ENCODE results near the gene PRDM12.
A peak's percentile ranks its signal among the peaks of the same experiment; 100 is the strongest.

The PRDM12 gene

GRCh38 chr9:130711469-130711868 is 47.1 kb downstream of the PRDM12 start:
- no peak overlapping the region for H3K27ac Mint-ChIP-seq

GRCh38 chr9:130712564-130713285 is 48.3 kb downstream of the PRDM12 start:
- H3K4me3 Mint-ChIP-seq, result peak overlapping the region; percentile 93

More at GRCh38 chr9:130711469-130711868, 47.1 kb downstream of the PRDM12 start:
- H3K4me1 Mint-ChIP-seq (ENCODE audit: low read depth), result peaks cover 32% of the 10 kb centered on the region
- peak overlapping the region; percentile 20 for H3K4me3 Mint-ChIP-seq
- H3K9me3 Mint-ChIP-seq (ENCODE audit: low read depth), result no peaks in the 10 kb centered on the region
- H3K27me3 Mint-ChIP-seq, result no peaks in the 10 kb centered on the region
- no peaks in the 10 kb centered on the region for H3K36me3 Mint-ChIP-seq

GRCh38 chr9:130713286-130713960 is 49.0 kb downstream of the PRDM12 start:
- no peaks in the 10 kb centered on the region for H3K36me3 Mint-ChIP-seq
- peaks cover 34% of the 10 kb centered on the region for H3K4me1 Mint-ChIP-seq (ENCODE audit: low read depth)
- H3K27me3 Mint-ChIP-seq, result no peaks in the 10 kb centered on the region
- H3K4me3 Mint-ChIP-seq, result peak overlapping the region; percentile 93
- peak overlapping the region; percentile 89 for H3K27ac Mint-ChIP-seq
- H3K9me3 Mint-ChIP-seq (ENCODE audit: low read depth), result no peaks in the 10 kb centered on the region

More at GRCh38 chr9:130712564-130713285, 48.3 kb downstream of the PRDM12 start:
- Mint-ChIP-seq H3K27ac (peak overlapping the region; percentile 90), H3K4me1 (ENCODE audit: low read depth) (peaks cover 33% of the 10 kb centered on the region), H3K36me3 (no peaks in the 10 kb centered on the region), H3K9me3 (ENCODE audit: low read depth) (no peaks in the 10 kb centered on the region), H3K27me3 (no peaks in the 10 kb centered on the region)

GRCh38 chr9:130714586-130715110 is 50.3 kb downstream of the PRDM12 start:
- H3K36me3 Mint-ChIP-seq, result no peaks in the 10 kb centered on the region
- H3K4me1 Mint-ChIP-seq (ENCODE audit: low read depth), result peaks cover 40% of the 10 kb centered on the region
- H3K27ac Mint-ChIP-seq, result no peak overlapping the region
- H3K4me3 Mint-ChIP-seq, result peak overlapping the region; percentile 93
- H3K27me3 Mint-ChIP-seq, result no peaks in the 10 kb centered on the region
- H3K9me3 Mint-ChIP-seq (ENCODE audit: low read depth), result no peaks in the 10 kb centered on the region

GRCh38 chr9:130715270-130715669 is 50.9 kb downstream of the PRDM12 start:
- no peaks in the 10 kb centered on the region for H3K9me3 Mint-ChIP-seq (ENCODE audit: low read depth)
- no peaks in the 10 kb centered on the region for H3K27me3 Mint-ChIP-seq
- peaks cover 40% of the 10 kb centered on the region for H3K4me1 Mint-ChIP-seq (ENCODE audit: low read depth)
- H3K36me3 Mint-ChIP-seq, result no peaks in the 10 kb centered on the region
- peak overlapping the region; percentile 93 for H3K4me3 Mint-ChIP-seq
- no peak overlapping the region for H3K27ac Mint-ChIP-seq

- no peak overlapping the region for H3K4me3 Mint-ChIP-seq
- no peak overlapping the region for H3K27ac Mint-ChIP-seq
- peaks cover 42% of the 10 kb centered on the region for H3K4me1 Mint-ChIP-seq (ENCODE audit: low read depth)
- H3K27me3 Mint-ChIP-seq, result no peaks in the 10 kb centered on the region
- no peaks in the 10 kb centered on the region for H3K36me3 Mint-ChIP-seq
- H3K9me3 Mint-ChIP-seq (ENCODE audit: low read depth), result no peaks in the 10 kb centered on the region
Measured at GRCh38 chr9:130718562-130718961, 54.2 kb downstream of the PRDM12 start.

DNA sequence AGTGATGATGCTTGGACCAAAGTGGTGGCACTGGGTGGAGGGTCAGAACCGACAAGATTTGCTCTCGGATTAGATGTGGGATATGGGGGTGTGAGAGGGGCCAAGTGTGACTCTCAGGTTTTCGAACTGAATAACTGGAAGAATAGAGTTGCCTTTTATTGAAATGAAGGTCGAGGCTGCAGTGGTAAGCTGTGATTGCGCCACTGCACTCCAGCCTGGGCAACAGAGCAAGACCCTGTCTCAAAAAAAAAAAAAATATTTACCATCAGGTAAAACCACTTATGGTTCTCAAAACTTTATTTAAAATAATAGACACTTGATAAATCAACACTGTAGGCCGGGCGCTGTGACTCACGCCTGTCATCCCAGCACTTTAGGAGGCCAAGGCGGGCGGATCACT is 56.4 kb downstream of the PRDM12 start:
- no peaks in the 10 kb centered on the region for H3K9me3 Mint-ChIP-seq (ENCODE audit: low read depth)
- peaks cover 24% of the 10 kb centered on the region for H3K4me1 Mint-ChIP-seq (ENCODE audit: low read depth)
- no peak overlapping the region for H3K27ac Mint-ChIP-seq
- no peak overlapping the region for H3K4me3 Mint-ChIP-seq
- no peaks in the 10 kb centered on the region for H3K36me3 Mint-ChIP-seq
- no peaks in the 10 kb centered on the region for H3K27me3 Mint-ChIP-seq

- H3K4me3 Mint-ChIP-seq, result no peak overlapping the region
- no peaks in the 10 kb centered on the region for H3K9me3 Mint-ChIP-seq (ENCODE audit: low read depth)
- H3K27me3 Mint-ChIP-seq, result no peaks in the 10 kb centered on the region
- peak overlapping the region; percentile 2 for H3K27ac Mint-ChIP-seq
- peaks cover 33% of the 10 kb centered on the region for H3K4me1 Mint-ChIP-seq (ENCODE audit: low read depth)
- peaks cover under 1% of the 10 kb centered on the region for H3K36me3 Mint-ChIP-seq
Measured at GRCh38 chr9:130728721-130729120, 64.3 kb downstream of the PRDM12 start.

- Mint-ChIP-seq H3K27ac (peak overlapping the region; percentile 28), H3K36me3 (peaks cover 3% of the 10 kb centered on the region), H3K9me3 (ENCODE audit: low read depth) (no peaks in the 10 kb centered on the region), H3K27me3 (no peaks in the 10 kb centered on the region), H3K4me3 (no peak overlapping the region), H3K4me1 (ENCODE audit: low read depth) (peaks cover 35% of the 10 kb centered on the region)
Measured at GRCh38 chr9:130729145-130729544, 64.8 kb downstream of the PRDM12 start.

DNA sequence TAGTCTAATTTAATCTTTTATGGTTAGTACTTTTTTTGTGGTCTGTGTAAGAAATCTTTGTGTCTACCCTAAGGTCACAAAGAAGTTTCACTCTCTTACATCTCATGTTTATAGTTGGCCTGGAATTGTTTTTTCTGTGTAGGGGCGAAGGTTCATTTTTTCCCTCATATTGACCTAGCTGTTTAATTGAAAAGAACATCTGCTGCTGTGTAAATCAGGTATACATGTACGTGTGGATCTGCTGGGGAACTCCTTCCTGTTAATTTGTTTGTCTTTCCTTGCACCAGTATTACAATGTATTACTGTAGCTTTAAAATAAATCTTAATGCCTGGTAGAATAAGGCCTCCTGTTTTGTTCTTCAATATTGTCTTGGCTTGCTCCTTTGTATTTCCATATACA is 67.0 kb downstream of the PRDM12 start:
- Mint-ChIP-seq H3K36me3 (peaks cover 3% of the 10 kb centered on the region), H3K27me3 (no peaks in the 10 kb centered on the region), H3K9me3 (ENCODE audit: low read depth) (no peaks in the 10 kb centered on the region), H3K27ac (no peak overlapping the region), H3K4me1 (ENCODE audit: low read depth) (peaks cover 31% of the 10 kb centered on the region), H3K4me3 (no peak overlapping the region)

DNA sequence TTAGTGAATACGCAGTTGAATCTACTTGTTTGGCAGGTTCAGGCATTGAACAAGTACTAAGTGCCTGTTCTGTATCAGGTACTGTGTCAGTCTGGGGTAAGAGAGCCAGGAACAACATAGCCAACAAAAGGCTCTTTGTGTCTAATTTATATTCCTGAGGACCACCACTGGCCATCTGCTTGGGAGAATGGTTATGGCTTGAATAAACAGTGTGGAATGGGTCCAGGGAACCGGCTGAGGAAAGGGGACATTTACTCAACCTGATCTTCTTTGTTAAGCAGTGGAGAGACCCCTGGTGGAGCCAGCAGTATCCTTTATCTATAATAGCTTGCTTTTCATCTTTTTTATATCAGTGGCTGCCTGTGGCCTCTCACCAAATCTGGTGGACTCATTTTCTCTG is 67.7 kb downstream of the PRDM12 start:
- no peak overlapping the region for H3K27ac Mint-ChIP-seq
- peaks cover 32% of the 10 kb centered on the region for H3K4me1 Mint-ChIP-seq (ENCODE audit: low read depth)

More for the DNA sequence above, 67.7 kb downstream of the PRDM12 start:
- Mint-ChIP-seq H3K9me3 (ENCODE audit: low read depth) (no peaks in the 10 kb centered on the region), H3K27me3 (no peaks in the 10 kb centered on the region), H3K36me3 (peaks cover 3% of the 10 kb centered on the region), H3K4me3 (no peak overlapping the region)
